ENCODE results near the gene TMEM184B. TPM values are rescaled to one million over a fixed set of nuclear protein-coding genes. Genes with fewer than 3 reads are reported as not detected.
A peak's percentile ranks its signal among the peaks of the same experiment; 100 is the strongest.

TMEM184B gene
- total RNA-seq, 1 donor from 2014 or later: 13.3 TPM

DNA sequence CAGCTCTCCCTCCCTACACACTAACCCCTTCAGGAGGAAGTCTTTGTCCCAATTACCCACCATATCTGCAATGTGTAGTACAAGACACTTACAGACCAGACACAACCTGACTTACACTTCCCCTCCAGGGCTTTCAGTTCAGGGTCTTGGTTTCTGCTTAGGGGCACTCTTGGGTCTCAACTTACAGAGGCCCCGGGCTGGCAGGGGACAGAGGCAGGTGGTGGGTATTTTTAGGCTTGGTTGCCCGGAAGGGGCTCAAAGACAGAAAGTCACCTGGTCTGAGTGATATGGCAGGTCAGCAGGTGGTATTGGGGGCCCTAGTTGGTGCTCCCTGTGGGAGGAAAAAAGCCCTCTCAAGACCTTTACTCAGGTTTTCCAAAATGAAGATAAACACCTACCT, 3.4 kb upstream of the TMEM184B start:
- no peak for DNase-seq

- peak; percentile 50 for DNase-seq
Measured at GRCh38 chr22:38273135-38273826, 471 bp upstream of the TMEM184B start.

- no peak for DNase-seq
Measured at GRCh38 chr22:38271927-38272372, 860 bp downstream of the TMEM184B start.

GRCh38 chr22:38271101-38271500, 1.7 kb downstream of the TMEM184B start:
- DNase-seq: no peak

DNA sequence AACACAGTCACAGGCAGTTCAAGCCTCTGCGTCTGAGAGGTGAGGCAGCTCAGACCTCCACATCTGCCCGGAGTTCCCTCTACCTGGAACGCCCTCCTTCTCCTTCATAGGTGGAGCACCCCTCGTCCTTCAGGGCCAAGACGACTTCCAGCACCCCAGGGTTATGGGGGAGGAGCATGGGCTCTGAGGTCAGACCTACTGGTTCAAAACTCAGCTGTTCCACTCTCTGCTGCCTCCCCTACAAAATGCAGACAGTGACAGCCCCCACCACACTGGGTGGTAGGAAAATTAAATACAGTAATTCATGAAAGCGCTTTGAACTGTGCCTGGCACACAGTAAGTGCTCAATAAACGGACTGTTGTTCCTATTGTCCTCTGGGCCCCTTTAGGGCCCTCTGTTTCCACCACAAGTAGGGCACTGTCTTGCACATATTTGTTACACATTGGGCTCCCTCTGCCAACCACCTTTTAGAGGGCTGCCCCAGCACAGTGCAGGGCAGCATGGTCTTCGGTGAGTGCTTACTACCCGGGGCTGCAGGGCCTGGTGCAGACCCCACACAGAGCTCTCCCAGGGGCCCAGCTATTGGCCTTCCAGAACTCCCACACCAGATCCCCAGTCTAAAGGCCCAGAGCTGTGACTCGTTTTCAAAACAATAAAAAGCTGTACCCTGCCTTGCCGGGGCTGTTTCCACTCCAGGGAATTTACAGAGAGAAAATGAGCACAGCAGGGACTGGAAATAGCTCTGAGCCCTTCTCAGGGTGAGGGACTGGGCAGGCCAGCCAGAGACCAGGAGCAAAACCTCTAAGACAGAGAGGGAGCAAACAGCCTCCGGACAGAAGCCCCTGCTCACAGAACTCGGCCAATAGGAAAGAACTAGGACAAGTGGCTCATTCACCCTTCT, 2.5 kb downstream of the TMEM184B start:
- no peak for DNase-seq

DNA sequence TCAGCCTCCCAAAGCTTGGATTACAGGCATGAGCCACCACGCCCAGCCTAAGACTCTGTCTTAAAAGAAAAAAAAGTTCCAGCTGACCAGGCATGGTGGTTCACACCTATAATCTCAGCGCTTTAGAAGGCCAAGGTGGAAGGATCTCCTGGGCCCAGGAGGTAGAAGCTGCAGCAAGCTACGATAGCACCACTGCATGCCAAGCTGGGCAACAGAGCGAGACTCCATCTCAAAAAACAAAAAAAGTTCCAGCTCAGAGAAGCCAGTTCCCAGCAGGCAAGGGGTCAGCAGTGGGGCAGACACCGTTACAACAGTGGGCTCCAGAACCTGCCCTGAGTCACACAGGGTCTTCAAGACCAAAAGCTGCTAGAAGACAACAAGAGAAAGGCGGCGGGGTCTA, 3.3 kb downstream of the TMEM184B start:
- DNase-seq: no peak

GRCh38 chr22:38267086-38267485, 5.7 kb downstream of the TMEM184B start:
- DNase-seq: peak; percentile 13

DNA sequence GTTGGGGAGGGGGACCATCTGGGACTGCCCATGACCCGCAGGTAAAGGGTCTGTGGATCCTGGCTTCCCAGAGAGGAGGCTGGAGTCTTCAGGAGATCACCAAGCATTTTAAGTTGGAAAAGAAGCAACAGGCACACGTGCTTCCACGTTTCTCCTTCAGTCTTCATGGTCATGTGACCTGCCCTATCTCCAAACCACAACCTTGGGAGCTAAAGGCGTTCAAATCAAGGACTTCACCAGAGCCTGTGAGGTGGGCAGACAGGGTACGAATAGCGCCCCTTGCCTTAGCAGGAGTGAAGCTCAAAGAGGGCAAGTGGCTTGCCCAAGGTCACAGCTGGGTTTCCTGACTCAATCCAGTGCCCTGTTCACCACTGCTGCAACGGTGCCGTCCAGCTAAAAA, 6.7 kb downstream of the TMEM184B start:
- DNase-seq: no peak

- no peak for DNase-seq
Measured at GRCh38 chr22:38264322-38264843, 8.4 kb downstream of the TMEM184B start.

DNA sequence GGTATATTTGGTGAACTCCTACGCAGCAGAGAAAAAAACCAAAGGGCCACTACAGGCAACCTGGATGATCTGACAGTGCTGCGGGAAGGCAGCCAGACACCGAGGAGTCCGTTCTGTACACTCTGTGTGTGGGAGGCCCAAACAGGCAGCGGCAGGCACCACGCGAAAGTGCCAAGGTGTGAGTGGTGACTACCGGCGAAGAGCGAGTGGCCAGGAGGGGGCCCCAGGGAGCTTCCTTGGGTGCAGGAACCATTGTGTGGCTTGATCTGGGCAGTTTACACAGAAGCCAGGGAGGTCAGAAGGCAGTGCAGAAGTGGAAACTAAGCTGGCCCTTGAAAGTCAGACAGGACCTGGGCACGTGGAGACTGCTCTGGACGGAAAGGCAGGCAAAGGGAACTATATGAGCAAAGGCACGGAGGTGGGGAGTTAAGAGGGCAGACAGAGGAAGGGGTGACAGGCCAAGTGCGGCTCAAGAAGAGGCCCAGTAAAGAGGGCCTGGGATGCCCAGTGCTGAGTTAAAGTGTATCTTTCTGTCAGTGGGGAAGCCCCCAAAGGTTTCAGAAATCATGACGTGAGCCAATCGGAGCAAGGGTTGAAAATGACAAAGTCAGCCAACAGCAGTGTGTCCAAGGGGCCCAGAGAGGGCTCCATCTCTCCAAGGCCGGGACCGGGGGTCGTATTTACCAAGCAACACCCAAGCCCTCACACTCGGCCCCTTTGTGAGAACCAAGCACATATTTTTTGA, 10.6 kb downstream of the TMEM184B start:
- DNase-seq: no peak

GRCh38 chr22:38260761-38261681, 11.8 kb downstream of the TMEM184B start:
- no peak for DNase-seq

GRCh38 chr22:38259370-38259769, 13.4 kb downstream of the TMEM184B start:
- no peak for DNase-seq

GRCh38 chr22:38258895-38259294, 13.9 kb downstream of the TMEM184B start:
- no peak for DNase-seq

GRCh38 chr22:38257650-38258250, 15.1 kb downstream of the TMEM184B start:
- no peak for DNase-seq

- DNase-seq: peak; percentile 71
Measured at GRCh38 chr22:38257181-38257580, 15.6 kb downstream of the TMEM184B start.

DNA sequence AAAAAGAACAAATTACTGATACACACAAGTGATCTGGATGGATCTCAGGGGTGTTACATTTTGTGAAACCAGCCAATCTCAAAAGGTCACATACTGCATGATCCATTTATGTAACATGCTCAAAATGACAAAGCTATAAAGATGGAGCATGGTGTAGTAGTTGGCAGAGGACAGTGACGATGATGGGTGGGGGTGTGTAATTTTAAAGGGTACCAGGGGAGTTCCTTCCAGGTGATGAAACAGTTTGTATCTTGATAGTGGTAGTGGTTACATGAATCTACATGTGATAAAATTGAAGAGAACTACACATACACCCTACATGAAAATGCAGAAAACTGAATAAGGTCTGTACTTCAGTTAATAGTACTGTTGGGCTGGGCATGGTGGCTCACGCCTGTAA, 17.1 kb downstream of the TMEM184B start:
- no peak for DNase-seq

- DNase-seq: no peak
Measured at GRCh38 chr22:38251341-38251692, 21.5 kb downstream of the TMEM184B start.

DNA sequence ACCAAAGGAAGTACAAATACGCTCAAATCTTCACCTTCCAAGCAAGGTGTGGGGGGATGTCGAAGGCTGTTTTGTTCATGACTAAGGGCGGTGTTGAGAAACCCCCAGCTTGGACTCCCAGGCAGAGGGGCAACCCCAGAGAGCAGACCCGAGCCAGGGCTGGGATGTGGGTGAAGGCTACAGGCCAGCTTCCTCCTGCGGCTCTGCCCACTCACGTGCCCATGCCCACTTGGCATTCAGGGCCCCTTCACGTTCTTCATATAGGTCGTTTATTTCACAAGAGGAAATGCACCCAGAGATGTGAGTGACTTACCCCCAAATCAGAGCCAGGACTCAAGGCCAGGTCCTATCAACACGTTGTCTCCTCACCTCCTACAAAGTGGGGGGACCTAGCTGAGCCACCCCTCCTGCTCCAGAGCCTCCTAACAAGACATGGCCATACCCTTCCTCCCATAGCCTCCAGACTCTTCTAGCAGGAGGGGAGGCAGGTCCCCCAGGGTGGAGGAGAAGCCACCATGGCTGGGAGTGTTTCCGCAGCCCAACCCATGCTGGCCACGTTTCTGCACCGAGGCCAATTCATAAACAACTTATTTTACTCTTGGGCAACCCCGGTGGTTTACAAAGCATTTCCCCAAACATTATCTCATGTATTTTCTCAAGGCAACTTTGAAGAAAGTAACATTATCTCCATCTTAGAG, 22.0 kb downstream of the TMEM184B start:
- DNase-seq: no peak

DNA sequence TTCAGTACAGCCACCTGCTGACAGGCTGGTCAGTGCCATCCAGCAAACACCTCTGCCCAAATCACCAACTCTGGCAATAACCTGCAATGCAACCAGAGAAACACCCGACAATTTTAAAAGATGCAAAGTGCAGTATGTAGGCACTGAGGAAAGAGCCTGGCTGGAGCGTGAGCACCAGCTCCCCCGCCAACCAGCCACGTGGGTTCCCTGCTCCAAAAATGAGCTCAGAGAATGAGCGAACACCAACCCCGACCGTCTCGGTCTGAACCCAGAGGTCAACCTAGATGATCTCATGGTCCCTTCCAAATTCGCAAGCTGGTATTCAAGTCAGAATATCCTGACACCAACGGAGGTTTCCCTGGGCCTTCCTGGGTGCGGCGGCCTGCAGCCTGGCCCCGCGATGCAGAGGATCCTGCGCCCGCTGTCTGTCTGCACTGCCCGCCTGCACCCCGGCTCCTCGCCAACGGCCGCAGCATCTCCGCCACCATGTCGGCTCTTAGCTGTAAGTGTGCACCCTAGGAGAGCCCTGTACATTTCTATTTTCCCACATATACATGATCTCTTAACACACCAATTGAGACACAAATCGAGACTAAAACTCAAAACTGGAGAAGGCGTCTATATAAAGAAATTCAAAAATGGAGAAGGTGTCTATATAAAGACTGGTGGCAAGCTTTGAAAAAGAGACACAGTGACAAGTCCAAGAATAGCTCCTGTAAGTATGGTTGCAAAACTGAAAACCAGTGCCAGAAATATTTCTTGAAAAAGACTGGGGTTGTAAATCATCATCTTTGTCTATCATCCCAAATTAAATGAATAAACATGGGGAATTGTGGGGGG, 22.8 kb downstream of the TMEM184B start:
- DNase-seq: no peak

All from skin of body (tissue), 2 donors.